WI38 (cell line): ENCODE measurements around the gene C3.

Experiments used
- H3K4me3 ChIP-seq: 2 replicates; pipeline ENCODE4 v1.5.1; 2011; ENCODE audit warnings: low read depth, mild to moderate bottlenecking, control low read depth, low read length
- TF ChIP-seq, protein P1 (sequence below): IDR thresholded peaks from 2 replicates; pipeline ENCODE4 v1.5.1; 2012; ENCODE audit warnings: low read depth, mild to moderate bottlenecking, control low read depth, low read length

The C3 gene

DNA sequence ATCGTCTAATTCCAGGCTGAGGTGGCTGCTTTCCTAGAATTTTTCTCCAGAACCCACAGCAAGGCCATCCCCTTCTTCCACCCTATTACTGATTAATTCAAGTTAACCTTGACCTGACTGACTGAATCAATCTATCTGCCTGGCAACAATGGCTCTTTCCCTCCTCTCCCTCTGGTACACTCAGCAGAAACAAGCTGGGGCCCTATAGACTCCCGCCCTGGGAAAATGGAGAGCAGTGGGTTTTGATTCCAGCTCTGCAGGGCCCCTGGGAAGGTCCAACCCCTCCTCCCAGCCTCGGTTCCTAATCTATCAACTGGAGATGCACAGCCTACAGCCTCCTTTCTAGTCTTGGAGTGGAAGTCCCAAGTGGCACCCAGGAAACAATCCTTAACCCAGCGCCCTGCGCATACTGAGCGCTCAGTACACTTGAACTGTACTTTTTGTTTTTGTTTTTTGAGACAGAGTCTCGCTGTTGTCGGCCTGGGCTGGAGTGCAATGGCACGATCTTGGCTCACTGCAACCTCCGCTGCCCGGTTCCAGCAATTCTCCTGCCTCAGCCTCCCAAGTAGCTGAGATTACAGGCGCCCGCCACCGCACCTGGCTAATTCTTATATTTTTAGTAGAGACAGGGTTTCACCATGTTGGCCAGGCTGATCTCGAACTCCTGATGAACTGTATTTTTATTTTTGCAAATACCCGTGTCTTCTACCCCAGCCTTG lies 5.2 kb upstream of the C3 start:
- no peak overlapping the region for H3K4me3 ChIP-seq
- TF ChIP-seq, protein P1, sequence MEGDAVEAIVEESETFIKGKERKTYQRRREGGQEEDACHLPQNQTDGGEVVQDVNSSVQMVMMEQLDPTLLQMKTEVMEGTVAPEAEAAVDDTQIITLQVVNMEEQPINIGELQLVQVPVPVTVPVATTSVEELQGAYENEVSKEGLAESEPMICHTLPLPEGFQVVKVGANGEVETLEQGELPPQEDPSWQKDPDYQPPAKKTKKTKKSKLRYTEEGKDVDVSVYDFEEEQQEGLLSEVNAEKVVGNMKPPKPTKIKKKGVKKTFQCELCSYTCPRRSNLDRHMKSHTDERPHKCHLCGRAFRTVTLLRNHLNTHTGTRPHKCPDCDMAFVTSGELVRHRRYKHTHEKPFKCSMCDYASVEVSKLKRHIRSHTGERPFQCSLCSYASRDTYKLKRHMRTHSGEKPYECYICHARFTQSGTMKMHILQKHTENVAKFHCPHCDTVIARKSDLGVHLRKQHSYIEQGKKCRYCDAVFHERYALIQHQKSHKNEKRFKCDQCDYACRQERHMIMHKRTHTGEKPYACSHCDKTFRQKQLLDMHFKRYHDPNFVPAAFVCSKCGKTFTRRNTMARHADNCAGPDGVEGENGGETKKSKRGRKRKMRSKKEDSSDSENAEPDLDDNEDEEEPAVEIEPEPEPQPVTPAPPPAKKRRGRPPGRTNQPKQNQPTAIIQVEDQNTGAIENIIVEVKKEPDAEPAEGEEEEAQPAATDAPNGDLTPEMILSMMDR = no peak

DNA sequence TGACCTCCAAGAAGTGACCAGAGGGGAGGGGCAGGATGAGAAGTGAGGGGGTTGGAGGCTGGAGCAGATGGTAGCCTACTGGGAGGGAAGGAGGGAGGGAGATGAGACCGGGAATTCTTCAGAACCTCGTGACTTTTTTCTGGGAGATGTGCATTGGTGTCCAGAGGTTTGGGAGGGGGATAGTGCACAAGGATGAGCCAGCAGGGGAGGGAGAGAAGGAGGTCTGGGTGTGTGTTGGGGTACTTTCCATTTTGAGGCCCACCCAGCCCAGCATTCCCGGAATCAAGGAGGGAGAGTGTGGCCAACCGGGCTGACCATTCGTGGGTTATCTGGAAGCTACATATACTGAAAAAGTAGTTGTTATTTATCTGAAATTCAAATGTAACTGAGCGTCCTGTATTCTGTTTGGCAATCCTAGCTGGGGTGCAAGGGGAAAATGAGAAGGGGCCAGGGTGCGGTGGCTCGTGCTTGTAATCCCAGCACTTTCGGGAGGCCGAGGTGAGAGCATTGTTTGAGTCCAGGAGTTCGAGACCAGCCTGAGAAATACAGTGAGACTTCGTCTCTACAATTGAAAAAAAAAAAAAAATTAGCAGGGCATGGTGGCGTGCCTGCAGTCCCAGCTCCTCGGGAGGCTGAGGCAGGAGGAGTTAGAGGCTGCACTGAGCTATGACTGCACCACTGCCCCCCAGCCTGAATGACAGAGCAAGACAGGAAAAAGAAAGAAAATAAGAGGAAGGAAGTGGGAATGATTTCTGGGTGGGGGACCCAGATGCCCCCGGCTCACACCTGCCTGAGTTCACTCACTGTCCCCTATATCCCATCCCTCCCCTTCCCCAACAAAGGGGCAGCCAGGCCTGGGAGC lies 4.4 kb upstream of the C3 start:
- TF ChIP-seq, protein P1 = no peak
- H3K4me3 ChIP-seq = no peak overlapping the region

DNA sequence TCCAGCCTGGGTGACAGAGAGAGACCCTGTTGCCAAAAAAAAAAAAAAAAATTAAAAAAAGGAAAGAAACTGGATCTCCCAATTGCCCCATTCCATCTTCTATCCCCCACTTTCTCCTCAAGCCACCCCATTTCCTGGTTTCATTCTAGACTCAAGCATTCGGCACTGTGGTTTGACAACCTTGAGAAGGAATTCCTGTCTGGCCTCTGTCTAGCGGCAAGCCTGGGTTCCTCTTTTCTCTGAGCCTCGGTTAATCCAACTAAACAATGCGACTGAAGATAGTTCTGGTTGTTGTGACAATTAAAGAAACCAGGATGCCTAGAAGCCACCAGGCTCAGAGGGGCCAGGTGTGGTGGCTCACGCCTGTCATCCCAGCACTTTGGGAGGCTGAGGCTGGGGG lies 3.3 kb upstream of the C3 start:
- TF ChIP-seq, protein P1 = no peak
- H3K4me3 ChIP-seq = no peak overlapping the region

DNA sequence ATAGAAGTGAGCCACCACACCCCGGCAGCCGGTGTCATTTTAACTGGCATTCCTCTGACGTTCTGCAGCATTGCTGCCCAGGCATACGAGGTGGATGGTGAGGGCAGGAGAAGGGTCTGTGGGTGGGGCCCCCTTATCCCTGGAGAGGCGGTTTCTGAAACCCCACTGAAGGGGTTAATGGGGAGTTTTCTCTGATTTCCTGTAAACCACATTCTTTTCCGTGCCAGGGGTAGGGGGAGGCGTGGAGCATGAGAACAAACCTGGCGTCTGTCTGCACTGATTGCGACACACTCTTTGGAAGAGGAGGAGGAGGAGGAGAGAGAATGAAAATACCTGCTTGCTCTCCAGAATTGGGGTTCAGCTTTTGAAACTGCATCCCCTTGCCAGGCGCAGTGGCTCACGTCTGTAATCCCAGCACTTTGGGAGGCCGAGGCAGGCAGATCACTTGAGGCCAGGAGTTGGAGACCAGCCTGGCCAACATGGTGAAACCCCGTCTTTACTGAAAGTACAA lies 2.7 kb upstream of the C3 start:
- TF ChIP-seq, protein P1 = no peak

DNA sequence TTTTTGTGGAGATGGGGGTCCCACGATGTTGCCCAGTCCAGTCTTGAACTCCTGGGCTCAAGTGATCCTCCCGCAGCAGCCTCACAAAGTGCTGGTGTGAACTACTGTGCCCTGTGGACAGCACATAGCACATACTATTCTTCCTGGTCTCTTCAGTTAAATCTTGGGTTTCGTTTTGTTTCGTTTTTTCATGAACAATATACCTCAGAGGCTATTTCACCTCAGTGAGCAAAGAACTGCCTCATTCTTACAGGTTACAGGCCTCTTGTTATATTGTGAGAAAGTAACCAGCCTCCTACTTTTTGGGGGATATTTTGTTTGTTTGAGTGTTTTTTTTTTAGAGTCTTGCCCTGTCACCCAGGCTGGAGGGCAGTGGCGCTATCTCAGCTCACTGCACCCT lies 1.3 kb upstream of the C3 start:
- TF ChIP-seq, protein P1 = no peak
- no peak overlapping the region for H3K4me3 ChIP-seq

More for the DNA sequence above, 2.7 kb upstream of the C3 start:
- H3K4me3 ChIP-seq = no peak overlapping the region

DNA sequence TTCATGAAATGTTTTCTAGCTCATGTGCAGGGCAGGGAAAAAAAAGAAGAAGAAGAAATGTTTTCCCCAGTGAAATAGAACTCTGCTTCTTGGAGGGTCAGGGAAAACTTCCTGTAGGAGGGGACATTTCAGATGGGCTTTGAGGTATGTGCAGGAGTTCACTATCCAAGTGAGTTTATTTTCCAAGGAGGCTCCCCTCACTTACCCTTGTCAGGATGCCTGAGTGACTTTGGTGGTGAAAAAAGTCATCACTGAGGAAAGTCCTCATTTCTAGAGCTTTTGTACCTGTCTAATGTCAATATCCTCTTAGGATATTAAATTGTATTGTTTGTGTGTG lies 656 bp upstream of the C3 start:
- no peak overlapping the region for H3K4me3 ChIP-seq
- TF ChIP-seq, protein P1 = no peak

DNA sequence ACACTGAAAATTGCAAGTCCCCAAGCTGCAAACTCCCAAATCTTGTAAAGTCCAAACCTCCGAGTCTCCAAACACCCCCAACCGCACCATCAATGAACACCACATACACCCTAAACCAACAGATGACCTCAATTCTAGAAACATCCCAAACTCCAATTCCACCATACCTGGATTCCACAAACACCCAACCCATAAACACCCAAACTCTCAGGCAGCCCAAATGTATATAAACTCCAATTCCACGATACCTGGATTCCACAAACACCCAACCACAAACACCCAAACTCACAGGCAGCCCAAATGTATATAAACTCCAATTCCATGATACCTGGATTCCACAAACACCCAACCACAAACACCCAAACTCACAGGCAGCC lies 470 bp downstream of the C3 start:
- H3K4me3 ChIP-seq = no peak overlapping the region
- TF ChIP-seq, protein P1 = no peak
